Mesendoderm (in vitro differentiated cells): ENCODE measurements around the gene MFAP3L.

ENCODE experiments used
- DNase-seq: peaks from one replicate; pipeline ENCODE4 v3.0.0; 2013
- H2AK5ac ChIP-seq: 2 replicates; pipeline ENCODE4 v1.6.1; 2013; ENCODE audit warnings: low read length, inconsistent platforms
- H2BK120ac ChIP-seq: 2 replicates; pipeline ENCODE4 v1.6.1; 2013; ENCODE audit warnings: low read depth, mild to moderate bottlenecking, low read length, moderate library complexity, mixed read lengths
- H2BK15ac ChIP-seq: replicated peaks from 2 replicates; pipeline ENCODE4 v1.6.1; 2013; ENCODE audit warnings: low read depth, mild to moderate bottlenecking, moderate library complexity
- H2BK5ac ChIP-seq: 2 replicates; pipeline ENCODE4 v1.6.1; 2013; ENCODE audit warnings: low read length, inconsistent platforms
- H3K18ac ChIP-seq: 2 replicates; pipeline ENCODE4 v1.6.1; 2013; ENCODE audit warnings: mild to moderate bottlenecking, low read length, mixed read lengths
- H3K23ac ChIP-seq: one replicate; pipeline ENCODE4 v1.6.1; 2013; ENCODE audit warnings: low read length
- H3K27ac ChIP-seq: 2 replicates; pipeline ENCODE4 v1.5.1; 2013; ENCODE audit warnings: low read depth, mild to moderate bottlenecking, inconsistent platforms, low read length, moderate library complexity
- H3K27me3 ChIP-seq: 2 replicates; pipeline ENCODE4 v1.6.1; 2013; ENCODE audit warnings: low read length, control low read depth, mild to moderate bottlenecking, inconsistent platforms; ENCODE audit not compliant: insufficient read depth, poor library complexity
- H3K36me3 ChIP-seq: 2 replicates; pipeline ENCODE4 v1.6.1; 2013; ENCODE audit warnings: low read length, inconsistent platforms; ENCODE audit not compliant: control insufficient read depth, insufficient read depth
- H3K4ac ChIP-seq: one replicate; pipeline ENCODE4 v1.6.1; 2013; ENCODE audit warnings: low read depth, mild to moderate bottlenecking, low read length, moderate library complexity
- H3K4me1 ChIP-seq: 2 replicates; pipeline ENCODE4 v1.6.1; 2013; ENCODE audit warnings: low read depth, low read length, inconsistent platforms; ENCODE audit not compliant: control insufficient read depth
- H3K4me2 ChIP-seq: 2 replicates; pipeline ENCODE4 v1.6.1; 2013; ENCODE audit warnings: low read length
- H3K4me3 ChIP-seq: 2 replicates; pipeline ENCODE4 v1.5.1; 2013; ENCODE audit warnings: mild to moderate bottlenecking, low read length
- H3K56ac ChIP-seq: one replicate; pipeline ENCODE4 v1.6.1; 2013; ENCODE audit warnings: low read length
- H3K79me1 ChIP-seq: 2 replicates; pipeline ENCODE4 v1.6.1; 2013; ENCODE audit warnings: low read length, inconsistent platforms
- H3K79me2 ChIP-seq: 2 replicates; pipeline ENCODE4 v1.6.1; 2013; ENCODE audit warnings: mild to moderate bottlenecking, low read length; ENCODE audit not compliant: control insufficient read depth, insufficient read depth
- H3K9ac ChIP-seq: 2 replicates; pipeline ENCODE4 v1.6.1; 2013; ENCODE audit warnings: low read length, inconsistent platforms
- H4K5ac ChIP-seq: one replicate; pipeline ENCODE4 v1.6.1; 2013; ENCODE audit warnings: low read length
- H4K8ac ChIP-seq: one replicate; pipeline ENCODE4 v1.6.1; 2013; ENCODE audit warnings: low read depth, mild to moderate bottlenecking, control low read depth, low read length, moderate library complexity
- WGBS: extraction: QIAGEN DNeasy Blood & Tissue Kit; methylation state at CpG from one replicate; pipeline ENCODE4 v1.1.7; 2013; ENCODE audit warnings: low lambda C conversion rate, missing lambda C conversion rate; ENCODE audit not compliant: insufficient coverage; ENCODE audit errors: extremely low coverage; 5-methylcytosine and 5-hydroxymethylcytosine counted together

MFAP3L gene

DNA sequence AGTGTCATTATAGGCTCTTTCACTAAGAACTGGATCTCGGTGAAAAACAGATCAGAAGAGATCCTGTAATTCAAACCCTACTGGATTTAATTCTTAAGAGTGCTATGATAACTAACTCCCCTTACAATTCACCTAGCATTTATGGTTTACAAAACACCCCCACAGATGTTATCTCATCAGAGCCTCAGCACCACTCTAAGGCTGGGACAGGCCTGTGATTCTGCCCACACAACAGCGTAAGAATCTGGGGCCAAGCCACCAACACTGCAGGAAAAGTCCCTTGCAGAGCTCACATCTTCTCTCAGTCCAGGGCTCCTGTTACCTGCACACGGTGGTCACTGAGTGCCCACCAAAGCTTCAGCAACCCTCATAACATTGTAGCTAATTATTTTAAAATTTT is 8.9 kb downstream of the MFAP3L start:
- Histone ChIP-seq H3K18ac (no peak overlapping the region), H4K5ac (no peak overlapping the region), H2AK5ac (no peak overlapping the region), H3K4me2 (no peak overlapping the region), H2BK5ac (no peak overlapping the region), H3K9ac (no peak overlapping the region), H3K23ac (no peak overlapping the region), H3K79me2 (peaks cover 2% of the 10 kb centered on the region), H3K4me3 (no peak overlapping the region), H3K27me3 (no peaks in the 10 kb centered on the region), H3K79me1 (peaks cover 4% of the 10 kb centered on the region), H3K56ac (no peak overlapping the region), H3K4ac (no peak overlapping the region), H3K27ac (no peak overlapping the region), H2BK15ac (no peak overlapping the region), H4K8ac (no peak overlapping the region), H2BK120ac (no peak overlapping the region), H3K4me1 (peaks cover 8% of the 10 kb centered on the region), H3K36me3 (no peaks in the 10 kb centered on the region)
- DNase-seq, result no peak
- no CpG with 5 or more reads among the region's 3 CpGs for WGBS

- Histone ChIP-seq H3K79me1 (peaks cover 4% of the 10 kb centered on the region), H3K4me1 (peaks cover 8% of the 10 kb centered on the region), H3K9ac (no peak overlapping the region), H2BK120ac (no peak overlapping the region), H3K4me2 (no peak overlapping the region), H4K5ac (no peak overlapping the region), H3K27ac (no peak overlapping the region), H3K56ac (no peak overlapping the region), H4K8ac (no peak overlapping the region), H2BK5ac (no peak overlapping the region), H3K23ac (no peak overlapping the region), H3K36me3 (no peaks in the 10 kb centered on the region), H3K4me3 (no peak overlapping the region), H3K79me2 (peaks cover 2% of the 10 kb centered on the region), H2BK15ac (no peak overlapping the region), H2AK5ac (no peak overlapping the region), H3K18ac (no peak overlapping the region), H3K4ac (no peak overlapping the region), H3K27me3 (no peaks in the 10 kb centered on the region)
- DNase-seq, result no peak
- WGBS, result no CpG with 5 or more reads among the region's 4 CpGs
Observed at GRCh38 chr4:170015285-170015684, 10.9 kb downstream of the MFAP3L start.

GRCh38 chr4:170014359-170015011 is 11.7 kb downstream of the MFAP3L start:
- no peak overlapping the region for H4K5ac ChIP-seq
- no peak overlapping the region for H2BK15ac ChIP-seq
- WGBS, result no CpG with 5 or more reads among the region's 6 CpGs
- peaks cover 8% of the 10 kb centered on the region for H3K4me1 ChIP-seq
- no peak overlapping the region for H2AK5ac ChIP-seq
- DNase-seq, result no peak
- H4K8ac ChIP-seq, result no peak overlapping the region
- no peak overlapping the region for H2BK120ac ChIP-seq
- no peak overlapping the region for H3K4me3 ChIP-seq
- H3K4ac ChIP-seq, result no peak overlapping the region
- no peaks in the 10 kb centered on the region for H3K27me3 ChIP-seq
- no peak overlapping the region for H3K23ac ChIP-seq
- peaks cover 4% of the 10 kb centered on the region for H3K79me1 ChIP-seq
- H3K27ac ChIP-seq, result no peak overlapping the region
- H3K18ac ChIP-seq, result no peak overlapping the region
- H3K56ac ChIP-seq, result no peak overlapping the region
- no peaks in the 10 kb centered on the region for H3K36me3 ChIP-seq
- H3K79me2 ChIP-seq, result peaks cover 2% of the 10 kb centered on the region
- H3K4me2 ChIP-seq, result no peak overlapping the region
- H2BK5ac ChIP-seq, result no peak overlapping the region
- no peak overlapping the region for H3K9ac ChIP-seq

- Histone ChIP-seq H3K4me1 (peaks cover 6% of the 10 kb centered on the region), H2BK5ac (no peak overlapping the region), H3K79me2 (peaks cover 2% of the 10 kb centered on the region), H4K5ac (no peak overlapping the region), H3K79me1 (no peaks in the 10 kb centered on the region), H2AK5ac (no peak overlapping the region), H3K27me3 (no peaks in the 10 kb centered on the region), H3K18ac (no peak overlapping the region), H3K27ac (no peak overlapping the region), H2BK15ac (no peak overlapping the region), H3K4me3 (no peak overlapping the region), H4K8ac (no peak overlapping the region), H3K23ac (no peak overlapping the region), H3K4ac (no peak overlapping the region), H3K9ac (no peak overlapping the region), H2BK120ac (no peak overlapping the region), H3K36me3 (no peaks in the 10 kb centered on the region), H3K4me2 (no peak overlapping the region), H3K56ac (no peak overlapping the region)
- DNase-seq, result no peak
- no CpG with 5 or more reads among the region's 2 CpGs for WGBS
Observed at GRCh38 chr4:170012629-170012958, 13.6 kb downstream of the MFAP3L start.

- no peak for DNase-seq
- H3K27me3 ChIP-seq, result no peaks in the 10 kb centered on the region
- H2BK5ac ChIP-seq, result no peak overlapping the region
- H2BK120ac ChIP-seq, result no peak overlapping the region
- H3K4me2 ChIP-seq, result no peak overlapping the region
- no peak overlapping the region for H2AK5ac ChIP-seq
- peaks cover 2% of the 10 kb centered on the region for H3K79me2 ChIP-seq
- H3K56ac ChIP-seq, result no peak overlapping the region
- H3K36me3 ChIP-seq, result no peaks in the 10 kb centered on the region
- H4K5ac ChIP-seq, result no peak overlapping the region
- H3K9ac ChIP-seq, result no peak overlapping the region
- H2BK15ac ChIP-seq, result no peak overlapping the region
- H3K18ac ChIP-seq, result no peak overlapping the region
- H3K4me1 ChIP-seq, result peaks cover 3% of the 10 kb centered on the region
- no CpG with 5 or more reads among the region's 7 CpGs for WGBS
- H3K79me1 ChIP-seq, result peaks cover 2% of the 10 kb centered on the region
- no peak overlapping the region for H4K8ac ChIP-seq
- no peak overlapping the region for H3K27ac ChIP-seq
- no peak overlapping the region for H3K4ac ChIP-seq
- no peak overlapping the region for H3K4me3 ChIP-seq
- H3K23ac ChIP-seq, result no peak overlapping the region
Observed at GRCh38 chr4:170011921-170012628, 14.1 kb downstream of the MFAP3L start.

- Histone ChIP-seq H3K27me3 (no peaks in the 10 kb centered on the region), H2BK120ac (no peak overlapping the region), H3K9ac (no peak overlapping the region), H3K27ac (no peak overlapping the region), H3K4ac (no peak overlapping the region), H3K4me1 (no peaks in the 10 kb centered on the region), H3K56ac (no peak overlapping the region), H3K79me1 (peaks cover 2% of the 10 kb centered on the region), H2BK5ac (no peak overlapping the region), H2AK5ac (no peak overlapping the region), H3K23ac (no peak overlapping the region), H2BK15ac (no peak overlapping the region), H3K18ac (no peak overlapping the region), H3K4me2 (no peak overlapping the region), H3K79me2 (no peaks in the 10 kb centered on the region), H4K8ac (no peak overlapping the region), H3K4me3 (no peak overlapping the region), H3K36me3 (no peaks in the 10 kb centered on the region), H4K5ac (no peak overlapping the region)
- WGBS, result no CpG with 5 or more reads among the region's 4 CpGs
- no peak for DNase-seq
Observed at GRCh38 chr4:170009291-170009690, 16.9 kb downstream of the MFAP3L start.
